IMR-90 (cell line): ENCODE data around the gene GFER. TPM values are rescaled to one million over a fixed set of nuclear protein-coding genes. Genes with fewer than 3 reads are reported as not detected.

ENCODE experiments used
- ATAC-seq: fragments of 200-7000 bp; cut with Tn5 transposase; 2 replicates; pipeline ENCODE4 v1.9.1; 2020; ENCODE audit warnings: low read depth, mild to moderate bottlenecking, moderate library complexity
- BruUV-seq: library from RNA; stranded (reverse); fragments of 400-500 nt; replicated peaks from 2 replicates; lab custom pipeline; 2021; lab: Mats Ljungman, UMichigan
- CTCF ChIA-PET: fragments of 300-600 bp; formaldehyde crosslinking; extraction: SDS; loops from one replicate; lab custom pipeline; 2021; ENCODE audit warnings: antibody characterized with exemption; lab: Yijun Ruan, JAX
- POLR2A ChIA-PET: fragments of 300-600 bp; sonication (Branson Sonifier 250); formaldehyde crosslinking; loops from one replicate; lab custom pipeline; 2022; ENCODE audit warnings: antibody characterized with exemption; ENCODE audit not compliant: unreplicated experiment; lab: Charles Lee
- DNase-seq: peaks from one replicate; pipeline ENCODE4 v3.0.0; 2013
- H2AFZ ChIP-seq: replicated peaks from 2 replicates; pipeline ENCODE3; 2013; ENCODE audit warnings: low read length, mild to moderate bottlenecking; ENCODE audit not compliant: poor library complexity
- H2AK5ac ChIP-seq: 2 replicates; pipeline ENCODE4 v1.6.1; 2013; ENCODE audit warnings: low read depth, low read length, inconsistent platforms
- H2AK9ac ChIP-seq: replicated peaks from 2 replicates; pipeline ENCODE3; 2013; ENCODE audit warnings: mild to moderate bottlenecking, low read depth, low read length, moderate library complexity; ENCODE audit not compliant: poor library complexity
- H2BK120ac ChIP-seq: 2 replicates; pipeline ENCODE4 v1.6.1; 2013; ENCODE audit warnings: low read depth, low read length, inconsistent platforms
- H2BK15ac ChIP-seq: 3 replicates; pipeline ENCODE4 v1.6.1; 2013; ENCODE audit warnings: low read depth, low read length, inconsistent platforms
- H2BK20ac ChIP-seq: 2 replicates; pipeline ENCODE4 v1.6.1; 2013; ENCODE audit warnings: low read depth, mild to moderate bottlenecking, inconsistent platforms, low read length, moderate library complexity
- H2BK5ac ChIP-seq: 2 replicates; pipeline ENCODE4 v1.6.1; 2013; ENCODE audit warnings: mild to moderate bottlenecking, low read depth, low read length, inconsistent platforms; ENCODE audit not compliant: poor library complexity, severe bottlenecking
- H3K14ac ChIP-seq: replicated peaks from 2 replicates; pipeline ENCODE4 v1.6.1; 2013; ENCODE audit warnings: low read depth, low read length, inconsistent platforms
- H3K18ac ChIP-seq: 2 replicates; pipeline ENCODE4 v1.6.1; 2013; ENCODE audit warnings: low read depth, low read length, control low read depth
- H3K23ac ChIP-seq: 2 replicates; pipeline ENCODE4 v1.6.1; 2013; ENCODE audit warnings: low read depth, low read length, inconsistent platforms
- H3K27ac ChIP-seq: 2 replicates; pipeline ENCODE4 v1.5.1; 2013; ENCODE audit warnings: mild to moderate bottlenecking, control low read depth, low read length; ENCODE audit not compliant: insufficient read depth
- H3K27me3 ChIP-seq: 2 replicates; pipeline ENCODE4 v1.6.1; 2013; ENCODE audit warnings: low read length; ENCODE audit not compliant: control insufficient read depth, insufficient read depth
- H3K36me3 ChIP-seq: 2 replicates; pipeline ENCODE4 v1.6.1; 2013; ENCODE audit warnings: low read length, mixed read lengths; ENCODE audit not compliant: control insufficient read depth, insufficient read depth
- H3K4ac ChIP-seq: 2 replicates; pipeline ENCODE4 v1.6.1; 2013; ENCODE audit warnings: low read depth, low read length, inconsistent platforms
- H3K4me1 ChIP-seq: 2 replicates; pipeline ENCODE4 v1.6.1; 2013; ENCODE audit warnings: low read length, mixed read lengths; ENCODE audit not compliant: control insufficient read depth, insufficient read depth
- H3K4me2 ChIP-seq: 2 replicates; pipeline ENCODE4 v1.6.1; 2013; ENCODE audit warnings: low read depth, mild to moderate bottlenecking, control low read depth, low read length, moderate library complexity
- H3K4me3 ChIP-seq: 2 replicates; pipeline ENCODE4 v1.5.1; 2013; ENCODE audit warnings: low read depth, mild to moderate bottlenecking, control low read depth, low read length, moderate library complexity; ENCODE audit not compliant: insufficient read depth
- H3K56ac ChIP-seq: 2 replicates; pipeline ENCODE4 v1.6.1; 2013; ENCODE audit warnings: low read length, inconsistent platforms; ENCODE audit not compliant: insufficient read depth; ENCODE audit errors: extremely low read depth
- H3K79me1 ChIP-seq, 2 experiments: 2 replicates each; pipeline ENCODE4 v1.6.1; 2013; ENCODE audit warnings: low read length in 2 of 2, inconsistent platforms in 1 of 2, low read depth in 1 of 2
- H3K9ac ChIP-seq: 2 replicates; pipeline ENCODE4 v1.6.1; 2013; ENCODE audit warnings: low read depth, low read length, control low read depth
- H3K9me1 ChIP-seq: 2 replicates; pipeline ENCODE4 v1.6.1; 2013; ENCODE audit warnings: low read length, inconsistent platforms; ENCODE audit not compliant: insufficient read depth
- H3K9me3 ChIP-seq: 2 replicates; pipeline ENCODE4 v1.6.1; 2013; ENCODE audit warnings: low read length; ENCODE audit not compliant: control insufficient read depth, insufficient read depth
- H4K20me1 ChIP-seq: 2 replicates; pipeline ENCODE4 v1.6.1; 2013; ENCODE audit warnings: low read length, inconsistent platforms; ENCODE audit not compliant: insufficient read depth
- H4K5ac ChIP-seq: 2 replicates; pipeline ENCODE4 v1.6.1; 2013; ENCODE audit warnings: mild to moderate bottlenecking, low read depth, low read length, control low read depth
- H4K8ac ChIP-seq, 2 experiments: 2 replicates each; pipeline ENCODE4 v1.6.1; 2013; ENCODE audit warnings: low read depth in 2 of 2, low read length in 2 of 2, control low read depth in 1 of 2, inconsistent platforms in 1 of 2
- H4K91ac ChIP-seq: 2 replicates; pipeline ENCODE4 v1.6.1; 2013; ENCODE audit warnings: low read depth, low read length, inconsistent platforms; ENCODE audit not compliant: insufficient read depth
- BHLHE40 ChIP-seq: fragments of 150-350 bp; IDR thresholded peaks from 2 replicates; pipeline ENCODE4 v1.6.1; 2016; ENCODE audit warnings: mild to moderate bottlenecking, low read depth, low read length
- CEBPB ChIP-seq: IDR thresholded peaks from 2 replicates; pipeline ENCODE4 v1.6.1; 2012; ENCODE audit warnings: low read depth, low read length, improper control_type of control experiment
- CHD1 ChIP-seq: IDR thresholded peaks from 2 replicates; pipeline ENCODE4 v1.6.1; 2012; ENCODE audit warnings: low read depth, low read length, improper control_type of control experiment
- CTCF ChIP-seq: conservative IDR thresholded peaks from 2 replicates; pipeline ENCODE4 v1.5.1; 2012; ENCODE audit warnings: mild to moderate bottlenecking, low read depth, low read length, improper control_type of control experiment
- ELK1 ChIP-seq: fragments of 150-350 bp; IDR thresholded peaks from 2 replicates; pipeline ENCODE4 v1.6.1; 2016; ENCODE audit warnings: low read depth, mild to moderate bottlenecking, low read length, moderate library complexity, borderline replicate concordance
- MAFK ChIP-seq: IDR thresholded peaks from 2 replicates; pipeline ENCODE4 v1.6.1; 2012; ENCODE audit warnings: low read depth, low read length, improper control_type of control experiment
- MAZ ChIP-seq: IDR thresholded peaks from 2 replicates; pipeline ENCODE4 v1.6.1; 2012; ENCODE audit warnings: low read depth, mild to moderate bottlenecking, low read length, improper control_type of control experiment, moderate library complexity, borderline replicate concordance
- MXI1 ChIP-seq: IDR thresholded peaks from 2 replicates; pipeline ENCODE4 v1.6.1; 2012; ENCODE audit warnings: low read depth, mild to moderate bottlenecking, low read length, moderate library complexity, borderline replicate concordance
- NFE2L2 ChIP-seq: fragments of 150-350 bp; IDR thresholded peaks from 2 replicates; pipeline ENCODE4 v1.6.1; 2016; ENCODE audit warnings: low read depth, mild to moderate bottlenecking, low read length
- POLR2A ChIP-seq: IDR thresholded peaks from 2 replicates; pipeline ENCODE4 v1.6.1; 2012; ENCODE audit warnings: mild to moderate bottlenecking, low read depth, low read length
- RAD21 ChIP-seq: IDR thresholded peaks from 2 replicates; pipeline ENCODE4 v1.6.1; 2012; ENCODE audit warnings: low read length, improper control_type of control experiment
- RFX5 ChIP-seq: IDR thresholded peaks from 2 replicates; pipeline ENCODE4 v1.8.0; 2012; ENCODE audit warnings: low read depth, mild to moderate bottlenecking, low read length, moderate library complexity
- SMC3 ChIP-seq: fragments of 150-350 bp; IDR thresholded peaks from 2 replicates; pipeline ENCODE4 v1.6.1; 2016; ENCODE audit warnings: low read depth, mild to moderate bottlenecking, antibody characterized with exemption, low read length, moderate library complexity
- USF2 ChIP-seq: fragments of 150-350 bp; IDR thresholded peaks from 2 replicates; pipeline ENCODE4 v1.6.1; 2017; ENCODE audit warnings: mild to moderate bottlenecking, antibody characterized with exemption, low read length, low read depth
- WGBS, 2 experiments: methylation state at CpG; one replicate each; pipeline versions ENCODE4 v1.1.5 to v1.1.7; 2013; ENCODE audit warnings: missing lambda C conversion rate in 2 of 2; ENCODE audit not compliant: insufficient read length in 1 of 2; ENCODE audit errors: extremely low coverage in 2 of 2; 5-methylcytosine and 5-hydroxymethylcytosine counted together
- dilution Hi-C: fragments of 300-500 bp; cut with HindIII; formaldehyde crosslinking; loops from one replicate; pipeline ENCODE4 v1.14.3; 2018; ENCODE audit warnings: low sequenced_read_pairs; ENCODE audit not compliant: unreplicated experiment
- in situ Hi-C: fragments of 300-500 bp; cut with MboI; formaldehyde crosslinking; loops from 3 replicates; pipeline ENCODE4 v1.14.3; 2019; ENCODE audit warnings: low sequenced_read_pairs, inconsistent platforms, mixed read lengths
- intact Hi-C: fragments of 100-400 bp; cut with micrococcal nuclease; formaldehyde crosslinking; loops from 2 replicates; pipeline ENCODE4 v1.10.0; 2022
- polyA plus RNA-seq, 3 experiments: library from polyadenylated mRNA; depleted of rRNA; stranded (reverse); fragments of >200 nt; gene quantifications; 2 replicates each; pipeline ENCODE4 v1.2.3, GENCODE V29; 2012; ENCODE audit warnings: low replicate concordance in 1 of 3
- total RNA-seq: library from RNA; depleted of rRNA; stranded (reverse); fragments of >200 nt; gene quantifications from 2 replicates; pipeline ENCODE4 v1.2.3, GENCODE V29; 2012

The GFER gene
- total and polyA plus RNA-seq, 2 of the 4 experiments (the other 2 are of a cell fraction), result 6.8 to 19.8 TPM

- Histone ChIP-seq H3K79me1 (peaks cover 0 to 13% of the 10 kb centered on the region in 2 experiments; a peak in 1 of 4 replicates), H3K9me3 (no peaks in the 10 kb centered on the region), H3K4me2 (no peak overlapping the region), H3K27me3 (peaks cover 29% of the 10 kb centered on the region; the same call in 1 of the 2 replicates), H3K9me1 (no peaks in the 10 kb centered on the region), H2BK5ac (no peak overlapping the region), H2BK20ac (no peak overlapping the region), H2BK120ac (no peak overlapping the region), H3K56ac (no peak overlapping the region), H4K8ac (no peak overlapping the region), H2AK5ac (no peak overlapping the region), H3K23ac (no peak overlapping the region), H3K4me3 (no peak overlapping the region), H3K4ac (no peak overlapping the region), H3K9ac (no peak overlapping the region), H4K20me1 (no peaks in the 10 kb centered on the region; the same call in 1 of the 2 replicates), H3K36me3 (peaks cover 48% of the 10 kb centered on the region), H4K91ac (no peak overlapping the region), H3K14ac (no peak overlapping the region), H3K27ac (no peak overlapping the region), H3K4me1 (no peaks in the 10 kb centered on the region; the same call in 1 of the 2 replicates), H3K18ac (no peak overlapping the region), H2AK9ac (no peak overlapping the region), H2AFZ (no peak overlapping the region), H4K5ac (no peak overlapping the region), H2BK15ac (no peak overlapping the region)
- BruUV-seq, result no TSS peak
- 91% methylated on average over 7 of the region's 18 CpGs; no CpG with 5 or more reads in 1 of the 2 experiments for WGBS, 2 experiments
- dilution Hi-C loops (no loop called here), intact Hi-C loops (no loop called here), in situ Hi-C loops (no loop called here)
- DNase-seq (no peak), ATAC-seq (no peak)
- POLR2A ChIA-PET, result no interaction called here
- CTCF ChIA-PET, result no interaction called here
- TF ChIP-seq CHD1, result no peak
- TF ChIP-seq SMC3, result no peak
- TF ChIP-seq POLR2A, result no peak
- no peak for TF ChIP-seq MAZ
- TF ChIP-seq BHLHE40, result no peak
- TF ChIP-seq RFX5, result no peak
- TF ChIP-seq RAD21, result no peak
- no peak for TF ChIP-seq MAFK
- TF ChIP-seq USF2, result no peak
- no peak for TF ChIP-seq NFE2L2
- no peak for TF ChIP-seq CEBPB
- TF ChIP-seq MXI1, result no peak
- no peak for TF ChIP-seq ELK1
- no peak for TF ChIP-seq CTCF
Measured at GRCh38 chr16:1977875-1978268, 6.1 kb upstream of the GFER start.
